ENCODE measurements around the gene TSPAN32. TPM values are rescaled to one million over a fixed set of nuclear protein-coding genes. Genes with fewer than 3 reads are reported as not detected.

TSPAN32 gene
- total and polyA plus RNA-seq, 2 donors (not counting 3 experiments of a cell fraction or from before 2014, with no cell fraction given): not detected

GRCh38 chr11:2275334-2276279 lies 26.2 kb upstream of the TSPAN32 start:
- H4K20me1 ChIP-seq (replicated peaks; ENCODE audit: control insufficient read depth, extremely low read depth, insufficient read depth, low read length): no peaks in the 10 kb centered on the region
- H3K36me3 ChIP-seq (ENCODE audit: control insufficient read depth in 2 of 2, extremely low read depth in 1 of 2, insufficient read depth in 2 of 2, low read length in 2 of 2): no peaks in the 10 kb centered on the region
- H3K4me1 ChIP-seq (ENCODE audit: control insufficient read depth, extremely low read depth, insufficient read depth, low read length): no peaks in the 10 kb centered on the region
- no peaks in the 10 kb centered on the region for H3K9me1 ChIP-seq (replicated peaks; ENCODE audit: control insufficient read depth, extremely low read depth, insufficient read depth, low read length)
- no TSS peak for BruUV-seq (replicated peaks)
- no peak for FAIRE-seq
- H3K4me2 ChIP-seq (ENCODE audit: insufficient read depth, low read length): no peak overlapping the region
- dilution Hi-C loops (cut with MboI; ENCODE audit: extremely low pct_ligation_motif_present, low sequenced_read_pairs): no loop called here
- peaks cover 23 to 24% of the 10 kb centered on the region in 2 experiments for H3K27me3 ChIP-seq (ENCODE audit: control insufficient read depth in 2 of 2, insufficient read depth in 2 of 2, low read length in 2 of 2)
- H3K9ac ChIP-seq (replicated peaks; ENCODE audit: extremely low read depth, insufficient read depth, low read length): no peak overlapping the region
- H3K9me3 ChIP-seq (replicated peaks; ENCODE audit: control insufficient read depth, insufficient read depth, low read length): no peaks in the 10 kb centered on the region
- H2AFZ ChIP-seq (ENCODE audit: low read depth, low read length): no peak overlapping the region
- no peak overlapping the region for H3K4me3 ChIP-seq (replicated peaks in 1 of 3; ENCODE audit: insufficient read depth in 1 of 3, low read depth in 1 of 3, low read length in 3 of 3)
- intact Hi-C loops (cut with micrococcal nuclease): no loop called here
- H3K79me2 ChIP-seq (ENCODE audit: control insufficient read depth, insufficient read depth, low read length): no peaks in the 10 kb centered on the region
- CTCF ChIA-PET: interaction anchor here (1.5 kb wide), 1 partner anchor 48 kb away, joined by 4 read pairs; no protein-coding TSS in a partner anchor
- POLR2A ChIA-PET: no interaction called here
- H3K27ac ChIP-seq (ENCODE audit: insufficient read depth, low read depth, low read length): no peak overlapping the region
- no peak for DNase-seq (ENCODE audit: low read depth, low spot score)
- no peak for TF ChIP-seq JUN (IDR thresholded peaks at IDR 0.05; ENCODE audit: borderline replicate concordance, insufficient read depth, insufficient read length, low read depth)
- no peak for TF ChIP-seq MYC (IDR thresholded peaks at IDR 0.05; ENCODE audit: low read depth, low read length)
- TF ChIP-seq CTCF (IDR thresholded peaks at IDR 0.05; ENCODE audit: extremely low read depth in 1 of 2, insufficient read depth in 1 of 2, low read depth in 1 of 2, low read length in 2 of 2): no peak
- TF ChIP-seq POLR2AphosphoS5 (IDR thresholded peaks at IDR 0.05; ENCODE audit: insufficient read depth, low read depth, low read length): no peak
- no peak for TF ChIP-seq MAX (IDR thresholded peaks at IDR 0.05; ENCODE audit: insufficient read depth, insufficient read length)
- no peak for TF ChIP-seq FOS (IDR thresholded peaks at IDR 0.05; ENCODE audit: borderline replicate concordance, insufficient read depth, low read length)
- no peak for TF ChIP-seq EZH2 (IDR thresholded peaks at IDR 0.05; ENCODE audit: borderline replicate concordance, low read depth, low read length, severe bottlenecking)
- TF ChIP-seq POLR2A (IDR thresholded peaks at IDR 0.05; ENCODE audit: low read depth, low read length): no peak
- TF ChIP-seq GATA2 (IDR thresholded peaks at IDR 0.05; ENCODE audit: insufficient read depth, insufficient read length, low read depth, low read length): no peak

Measured in endothelial cell of umbilical vein (primary cell).